Panc1 (cell line): ENCODE data around the gene CHST11.

Experiments
- TF ChIP-seq, protein P1 (sequence below): fragments of 450-650 bp; IDR thresholded peaks from 2 replicates; pipeline ENCODE4 v1.5.1; 2017; ENCODE audit warnings: mild to moderate bottlenecking
- TF ChIP-seq, protein P2 (sequence below), 2 experiments: IDR thresholded peaks; 2 replicates each; pipeline ENCODE4 v1.6.1; 2011 to 2012; ENCODE audit warnings: low read depth in 2 of 2, control low read depth in 1 of 2, low read length in 1 of 2, mild to moderate bottlenecking in 1 of 2, moderate library complexity in 1 of 2; ENCODE audit not compliant: insufficient read depth in 1 of 2

- TF ChIP-seq, protein P1, sequence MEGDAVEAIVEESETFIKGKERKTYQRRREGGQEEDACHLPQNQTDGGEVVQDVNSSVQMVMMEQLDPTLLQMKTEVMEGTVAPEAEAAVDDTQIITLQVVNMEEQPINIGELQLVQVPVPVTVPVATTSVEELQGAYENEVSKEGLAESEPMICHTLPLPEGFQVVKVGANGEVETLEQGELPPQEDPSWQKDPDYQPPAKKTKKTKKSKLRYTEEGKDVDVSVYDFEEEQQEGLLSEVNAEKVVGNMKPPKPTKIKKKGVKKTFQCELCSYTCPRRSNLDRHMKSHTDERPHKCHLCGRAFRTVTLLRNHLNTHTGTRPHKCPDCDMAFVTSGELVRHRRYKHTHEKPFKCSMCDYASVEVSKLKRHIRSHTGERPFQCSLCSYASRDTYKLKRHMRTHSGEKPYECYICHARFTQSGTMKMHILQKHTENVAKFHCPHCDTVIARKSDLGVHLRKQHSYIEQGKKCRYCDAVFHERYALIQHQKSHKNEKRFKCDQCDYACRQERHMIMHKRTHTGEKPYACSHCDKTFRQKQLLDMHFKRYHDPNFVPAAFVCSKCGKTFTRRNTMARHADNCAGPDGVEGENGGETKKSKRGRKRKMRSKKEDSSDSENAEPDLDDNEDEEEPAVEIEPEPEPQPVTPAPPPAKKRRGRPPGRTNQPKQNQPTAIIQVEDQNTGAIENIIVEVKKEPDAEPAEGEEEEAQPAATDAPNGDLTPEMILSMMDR: no peak
- TF ChIP-seq, protein P2, sequence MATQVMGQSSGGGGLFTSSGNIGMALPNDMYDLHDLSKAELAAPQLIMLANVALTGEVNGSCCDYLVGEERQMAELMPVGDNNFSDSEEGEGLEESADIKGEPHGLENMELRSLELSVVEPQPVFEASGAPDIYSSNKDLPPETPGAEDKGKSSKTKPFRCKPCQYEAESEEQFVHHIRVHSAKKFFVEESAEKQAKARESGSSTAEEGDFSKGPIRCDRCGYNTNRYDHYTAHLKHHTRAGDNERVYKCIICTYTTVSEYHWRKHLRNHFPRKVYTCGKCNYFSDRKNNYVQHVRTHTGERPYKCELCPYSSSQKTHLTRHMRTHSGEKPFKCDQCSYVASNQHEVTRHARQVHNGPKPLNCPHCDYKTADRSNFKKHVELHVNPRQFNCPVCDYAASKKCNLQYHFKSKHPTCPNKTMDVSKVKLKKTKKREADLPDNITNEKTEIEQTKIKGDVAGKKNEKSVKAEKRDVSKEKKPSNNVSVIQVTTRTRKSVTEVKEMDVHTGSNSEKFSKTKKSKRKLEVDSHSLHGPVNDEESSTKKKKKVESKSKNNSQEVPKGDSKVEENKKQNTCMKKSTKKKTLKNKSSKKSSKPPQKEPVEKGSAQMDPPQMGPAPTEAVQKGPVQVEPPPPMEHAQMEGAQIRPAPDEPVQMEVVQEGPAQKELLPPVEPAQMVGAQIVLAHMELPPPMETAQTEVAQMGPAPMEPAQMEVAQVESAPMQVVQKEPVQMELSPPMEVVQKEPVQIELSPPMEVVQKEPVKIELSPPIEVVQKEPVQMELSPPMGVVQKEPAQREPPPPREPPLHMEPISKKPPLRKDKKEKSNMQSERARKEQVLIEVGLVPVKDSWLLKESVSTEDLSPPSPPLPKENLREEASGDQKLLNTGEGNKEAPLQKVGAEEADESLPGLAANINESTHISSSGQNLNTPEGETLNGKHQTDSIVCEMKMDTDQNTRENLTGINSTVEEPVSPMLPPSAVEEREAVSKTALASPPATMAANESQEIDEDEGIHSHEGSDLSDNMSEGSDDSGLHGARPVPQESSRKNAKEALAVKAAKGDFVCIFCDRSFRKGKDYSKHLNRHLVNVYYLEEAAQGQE (IDR thresholded peaks at IDR 0.05; ENCODE audit: insufficient read depth in 1 of 2, low read depth in 2 of 2, low read length in 1 of 2): no peak
These were observed 146.1 kb downstream of the CHST11 start for GRCh38 chr12:104602896-104603295.
